ENCODE results near the gene GTF2A2. TPM values are rescaled to one million over a fixed set of nuclear protein-coding genes. Genes with fewer than 3 reads are reported as not detected.

GTF2A2 gene
- 22.8 and 23.2 TPM in 2 replicates for total RNA-seq

GRCh38 chr15:59656897-59657634 is at the start of gene GTF2A2:
GTF2A2 (minus strand) TSS chr15:59657515; CDS start chr15:59652277, 5,238 bp downstream.

GRCh38 chr15:59688782-59689625 is 31.7 kb upstream of the GTF2A2 start, which contains the start of gene BNIP2:
BNIP2 (minus strand) TSS chr15:59689320; CDS start chr15:59682457, 6,863 bp downstream.

GRCh38 chr15:59611276-59612260 is 45.7 kb downstream of the GTF2A2 start, which contains the start of gene GCNT3:
GCNT3 (plus strand) TSS chr15:59611783; CDS start chr15:59618239, 6,456 bp downstream.

Other genes with a start within 250 kb of the GTF2A2 start
- gene FAM81A, start 219.3 kb downstream of the GTF2A2 start, total RNA-seq = 0.28 and 0.30 TPM in 2 replicates
- gene GCNT3, start 45.7 kb downstream of the GTF2A2 start, total RNA-seq = under 0.01 and 0.09 TPM in 2 replicates
- gene BNIP2, start 31.8 kb upstream of the GTF2A2 start, total RNA-seq = 118 and 174 TPM in 2 replicates

All from smooth muscle cell of the umbilical artery (primary cell).